GM21723 (cell line): ENCODE results near the gene ANKRD18B.
"Not testable (repeated sequence)": the region's sequence is repeated elsewhere in the genome, so short reads cannot be mapped to it uniquely, and the experiment has no call there.

Source experiments
- ATAC-seq: cut with Tn5 transposase; IDR thresholded peaks from one replicate; pipeline ENCODE4 v1.9.1; 2021; ENCODE audit warnings: mild to moderate bottlenecking, moderate library complexity; ENCODE audit not compliant: unreplicated experiment

Gene ANKRD18B

DNA sequence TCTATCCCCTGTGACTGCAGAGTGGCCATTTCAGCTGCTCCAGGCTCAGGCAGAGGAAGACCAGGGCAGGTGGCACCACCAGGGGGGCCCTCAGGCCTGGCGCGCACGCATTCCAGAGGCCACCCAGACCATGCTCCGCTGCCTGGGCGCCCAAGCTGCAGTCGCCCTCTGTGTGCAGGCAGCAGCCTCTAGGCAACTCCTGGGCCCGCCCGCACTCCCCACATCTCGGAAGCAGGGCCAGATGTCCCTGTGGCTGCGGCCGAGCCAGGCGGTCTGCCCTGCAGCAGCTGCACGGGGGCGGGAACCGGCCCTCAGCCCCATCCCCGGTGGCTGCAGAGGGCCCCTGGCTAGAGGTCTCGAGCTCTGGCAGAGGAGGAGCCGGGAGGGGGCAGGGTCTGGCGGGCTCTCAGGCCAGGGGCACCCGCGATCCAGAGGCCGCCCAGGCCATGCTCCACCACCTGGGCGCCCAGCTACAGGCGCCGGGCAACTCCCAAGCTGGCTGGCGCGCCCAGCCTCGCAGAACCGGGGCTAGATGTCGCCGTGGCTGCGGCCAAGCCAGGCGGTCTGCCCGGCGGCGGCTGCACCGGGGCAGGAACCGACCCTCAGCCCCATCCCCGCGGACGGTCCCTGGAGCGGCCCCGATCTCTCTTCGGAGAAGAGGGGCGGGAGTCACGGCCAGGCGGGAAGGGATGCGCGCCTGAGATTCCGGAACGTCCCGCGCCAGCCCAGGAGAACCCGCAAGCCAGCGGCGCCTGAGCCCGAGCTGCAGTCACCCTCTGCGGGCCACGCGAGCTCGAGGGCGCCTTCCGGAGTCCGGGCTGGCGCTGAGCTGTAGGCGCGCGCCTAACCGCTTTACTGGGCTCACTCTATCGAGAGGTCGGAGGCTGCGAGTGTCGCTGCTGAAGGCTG, at the start of gene ANKRD18B:
Gene ANKRD18B (plus strand): TSS at position 855 of the 909 bp plus-strand sequence. CDS start 239 bp downstream, outside the sequence.
- ATAC-seq = not testable (repeated sequence)

DNA sequence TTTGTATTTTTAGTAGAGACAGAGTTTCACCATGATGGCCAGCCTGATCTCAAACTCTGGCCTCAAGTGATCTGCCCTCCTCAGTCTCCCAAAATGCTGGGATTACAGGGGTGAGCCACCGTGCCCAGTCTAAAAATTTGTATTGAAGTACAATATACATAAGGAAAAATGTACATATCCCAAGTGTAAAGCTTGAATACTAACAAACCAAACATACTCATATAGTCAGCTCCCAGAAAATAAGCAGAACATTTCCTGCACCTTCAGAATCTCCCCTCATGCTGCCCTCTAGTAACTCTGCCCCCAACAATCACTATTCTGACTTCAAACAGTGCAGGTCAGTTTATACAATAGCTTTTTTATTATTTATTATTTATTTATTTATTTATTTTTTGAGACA, 48.7 kb upstream of the ANKRD18B start:
- no peak for ATAC-seq

DNA sequence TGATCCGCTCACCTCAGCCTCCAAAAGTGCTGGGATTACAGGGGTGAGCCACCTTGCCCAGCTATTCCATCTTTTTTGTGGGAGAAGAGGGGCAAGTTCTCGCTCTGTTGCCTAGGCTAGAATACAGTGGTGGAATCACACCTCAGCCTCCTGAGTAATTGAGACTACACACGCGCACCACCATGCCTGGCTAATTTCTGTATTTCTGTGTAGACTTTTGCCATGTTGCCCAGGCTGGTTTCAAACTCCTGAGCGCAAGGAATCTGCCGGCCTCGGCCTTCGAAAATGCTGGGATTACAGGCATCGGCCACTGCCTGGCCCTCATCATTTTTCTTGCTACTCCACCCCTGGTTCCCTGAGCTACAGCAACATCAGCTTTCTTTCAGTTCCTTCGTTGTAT, 47.5 kb upstream of the ANKRD18B start:
- no peak for ATAC-seq

DNA sequence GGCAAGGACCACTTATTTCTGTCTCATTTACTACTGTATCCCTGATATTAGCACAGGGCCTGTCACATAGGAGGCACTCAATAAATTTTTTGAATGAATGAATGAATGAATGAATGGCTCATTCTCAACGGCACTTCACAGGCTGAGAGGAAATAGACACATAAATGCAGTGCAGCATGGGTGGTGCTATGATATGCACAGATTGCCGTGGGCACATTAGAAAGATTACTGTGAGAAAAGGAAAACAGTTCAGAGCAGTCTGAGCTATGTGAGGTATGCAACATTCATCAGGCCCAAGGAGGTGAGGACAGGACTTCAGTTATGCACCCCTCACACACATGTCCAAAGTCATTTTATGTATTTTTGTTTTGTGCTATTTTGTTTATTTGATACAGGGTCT, 43.9 kb upstream of the ANKRD18B start:
- ATAC-seq = no peak

DNA sequence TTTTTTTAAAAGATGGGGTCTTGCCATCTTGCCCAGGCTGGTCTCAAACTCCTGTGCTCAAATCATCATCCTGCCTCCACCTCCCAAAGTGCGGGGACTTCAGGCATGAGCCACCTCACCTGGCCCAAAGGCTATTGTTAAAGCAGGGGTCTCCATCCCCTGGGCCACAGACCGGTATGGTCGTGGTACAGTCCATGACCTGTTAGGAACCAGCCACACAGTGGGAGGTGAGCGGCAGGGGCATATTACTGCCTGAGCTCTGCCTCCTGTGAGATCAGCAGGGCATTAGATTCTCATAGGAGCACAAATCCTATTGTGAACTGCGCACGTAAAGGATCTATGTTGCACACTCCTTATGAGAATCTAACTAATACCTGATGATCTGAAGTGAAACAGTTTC, 43.1 kb upstream of the ANKRD18B start:
- no peak for ATAC-seq

DNA sequence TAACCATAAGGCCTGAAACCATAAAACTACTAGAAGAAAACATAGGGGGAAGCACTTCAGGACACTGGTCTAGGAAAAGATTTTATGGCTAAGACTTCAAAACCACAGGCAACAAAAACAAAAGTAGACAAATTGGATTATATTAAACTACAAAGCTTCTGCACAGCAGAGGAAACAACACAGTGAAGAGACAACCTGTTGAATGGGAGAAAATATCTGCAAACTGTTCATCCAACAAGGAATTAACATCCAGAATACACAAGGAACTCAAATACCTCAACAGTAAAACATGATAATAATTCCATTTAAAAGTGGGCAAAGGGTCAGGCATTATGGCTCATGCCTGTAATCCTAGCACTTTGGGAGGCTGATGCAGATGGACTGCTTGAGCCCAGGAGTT, 38.7 kb upstream of the ANKRD18B start:
- not testable (repeated sequence) for ATAC-seq

DNA sequence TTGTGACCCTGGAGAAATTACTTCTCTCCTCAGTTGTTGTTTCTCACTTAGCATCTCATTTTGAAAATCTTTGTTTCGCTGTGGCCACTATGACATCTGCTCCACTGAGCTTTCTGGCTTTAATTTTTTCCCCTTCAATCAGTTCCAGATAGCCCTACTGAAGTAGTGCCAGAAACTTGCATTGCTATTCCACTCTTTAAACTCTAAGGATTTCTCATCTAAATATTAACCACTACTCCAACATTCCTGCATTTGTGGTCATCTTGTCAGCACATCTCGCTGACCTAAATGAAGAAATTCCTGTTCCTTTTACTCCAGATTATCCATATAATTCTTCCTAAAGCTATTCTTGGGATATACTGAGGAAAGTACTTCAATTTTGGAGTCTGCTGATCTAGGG, 35.0 kb upstream of the ANKRD18B start:
- ATAC-seq = no peak

DNA sequence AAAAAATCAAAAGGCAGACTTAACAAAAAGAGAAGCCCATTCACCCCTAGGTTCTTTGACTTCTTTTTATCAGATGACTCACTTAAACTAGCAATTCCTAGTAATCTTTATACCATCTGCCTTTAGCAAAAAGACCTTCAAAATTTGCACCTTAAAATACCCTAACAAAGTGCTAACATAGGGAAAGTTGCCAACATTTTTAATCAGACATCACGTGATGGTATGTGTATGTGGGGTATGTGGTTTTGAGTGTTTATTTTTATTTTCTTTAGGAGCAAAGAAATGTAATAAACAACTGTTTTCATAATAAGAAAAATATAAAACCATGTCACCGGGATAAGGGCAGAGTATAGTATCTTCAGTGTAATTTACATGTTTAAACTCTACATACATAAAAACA, 30.2 kb upstream of the ANKRD18B start:
- ATAC-seq = not testable (repeated sequence)

DNA sequence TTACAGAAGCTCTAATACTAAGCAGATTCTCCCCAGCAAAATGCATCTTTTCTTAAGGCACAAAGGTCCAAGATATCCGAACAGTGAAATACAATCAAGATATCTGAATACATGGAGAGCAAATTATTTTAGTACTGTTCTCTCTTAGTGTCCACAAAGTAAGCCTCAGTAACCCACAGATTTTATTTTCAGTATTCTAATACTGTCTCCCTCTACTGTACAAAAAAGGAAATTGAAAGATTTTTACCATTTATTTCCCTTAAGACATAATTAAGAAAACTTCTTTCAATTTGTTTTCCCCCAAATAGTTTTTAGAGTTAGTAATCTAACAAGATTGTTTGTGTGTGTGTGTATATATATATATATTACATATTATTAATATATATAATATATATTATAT, 25.7 kb upstream of the ANKRD18B start:
- no peak for ATAC-seq

DNA sequence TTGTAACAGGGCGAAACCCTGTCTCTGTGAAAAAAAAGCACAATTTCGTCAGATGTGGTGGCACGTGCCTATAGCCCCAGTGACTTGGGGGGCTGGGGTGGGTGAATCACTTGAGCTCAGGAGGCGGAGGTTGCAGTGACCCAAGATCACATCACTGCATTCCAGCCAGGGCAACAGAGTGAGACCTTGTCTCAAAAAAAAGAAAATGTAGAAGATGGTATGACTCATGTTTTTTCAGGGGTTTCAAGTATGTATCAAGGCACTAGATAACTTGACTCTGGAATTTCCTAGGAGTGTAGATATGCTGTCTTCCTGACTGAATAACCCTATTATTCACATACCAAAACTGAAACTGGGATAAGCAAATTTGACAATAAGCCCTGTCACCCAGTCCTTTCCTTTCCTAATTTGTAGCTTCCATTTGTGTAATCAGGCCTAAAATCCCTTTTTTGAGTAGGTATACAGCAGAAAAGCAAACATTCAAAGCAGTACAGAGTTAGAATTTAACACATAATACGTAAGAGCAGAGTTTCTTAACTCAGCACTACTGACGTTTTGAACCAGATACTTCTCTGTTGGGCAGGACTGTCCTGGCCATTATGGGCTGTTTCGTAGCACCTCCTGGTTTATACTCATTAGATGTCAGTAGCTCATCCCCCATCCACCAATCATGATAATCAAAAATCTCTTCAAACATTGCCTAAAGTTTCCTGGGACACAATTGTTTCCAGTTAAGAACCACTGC, 17.3 kb upstream of the ANKRD18B start:
- ATAC-seq = no peak

DNA sequence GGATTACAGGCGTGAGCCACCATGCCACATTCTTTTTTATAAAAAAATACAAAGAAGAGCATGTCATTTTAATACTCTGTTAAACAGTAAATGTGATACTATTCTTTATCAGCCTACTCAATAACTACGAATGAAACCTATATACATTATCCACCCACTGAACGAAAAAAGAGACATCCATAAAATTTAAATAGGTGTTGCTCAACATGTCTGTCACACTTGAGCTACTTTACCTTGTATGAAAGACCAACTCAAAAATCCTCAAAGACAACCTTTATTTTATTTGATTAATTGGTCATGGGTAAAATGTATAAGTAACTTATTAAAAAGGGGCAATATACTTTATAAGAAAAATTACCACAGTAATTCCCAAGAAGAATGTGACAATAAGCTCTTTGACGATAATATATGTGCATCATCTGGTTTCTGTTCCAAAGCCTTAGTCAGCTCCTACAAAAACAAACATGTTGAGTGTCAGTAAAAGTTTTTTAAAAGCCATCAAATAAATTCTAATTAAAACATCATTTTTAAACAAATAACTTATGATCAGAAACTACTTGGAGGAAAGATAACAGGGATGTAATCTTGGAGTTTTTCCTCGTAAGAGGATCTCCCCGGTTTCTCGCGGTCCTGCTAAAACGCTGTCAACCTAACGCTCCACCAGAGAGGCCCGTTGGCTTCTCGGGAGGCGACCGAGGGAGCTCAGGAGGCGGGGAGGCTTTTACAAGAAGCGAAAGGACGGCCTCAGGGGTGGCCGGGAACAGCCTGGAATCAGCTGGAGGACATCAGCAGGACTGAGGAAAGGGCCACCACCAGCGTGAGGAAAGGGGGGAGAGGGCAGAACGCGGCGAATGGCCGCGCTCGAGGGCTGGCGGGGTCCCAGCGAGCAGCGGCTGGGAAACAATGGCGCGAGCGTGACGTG, 13.5 kb upstream of the ANKRD18B start:
- ATAC-seq = peak; percentile 65

DNA sequence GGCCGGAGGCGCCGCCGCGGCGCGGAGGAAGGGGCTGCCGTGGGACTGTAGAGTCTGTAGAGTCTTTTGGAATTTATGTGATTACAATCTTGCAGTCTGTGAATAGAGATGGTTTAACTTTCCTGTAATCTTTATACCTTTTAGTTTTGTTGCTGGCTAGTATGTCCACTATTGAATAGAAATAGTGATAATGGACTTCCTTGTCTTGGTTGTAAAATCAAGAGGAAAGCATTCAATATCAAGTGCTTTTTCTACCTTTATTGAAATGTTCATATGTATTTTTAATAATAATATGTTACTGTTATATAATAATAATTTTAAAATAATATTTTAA, 12.9 kb upstream of the ANKRD18B start:
- ATAC-seq = not testable (repeated sequence)

DNA sequence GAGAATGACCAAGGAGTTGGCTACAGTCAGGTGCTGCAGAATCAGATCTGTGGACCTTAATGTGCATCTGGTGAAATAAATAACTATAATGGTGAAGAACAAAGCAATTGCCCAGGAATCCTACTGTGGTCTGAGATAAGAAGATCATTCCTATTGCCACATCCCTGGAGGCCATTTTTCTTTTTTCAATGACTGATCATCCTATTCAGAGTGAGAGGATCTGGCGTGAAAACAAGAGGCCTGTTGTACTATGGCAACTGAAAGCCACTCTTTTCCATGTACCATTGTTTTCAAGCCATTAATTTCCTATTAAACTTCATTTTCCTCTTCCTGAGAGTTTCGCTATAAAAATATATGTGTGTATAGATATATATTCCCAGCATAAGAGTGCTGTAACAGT, 11.5 kb upstream of the ANKRD18B start:
- not testable (repeated sequence) for ATAC-seq

DNA sequence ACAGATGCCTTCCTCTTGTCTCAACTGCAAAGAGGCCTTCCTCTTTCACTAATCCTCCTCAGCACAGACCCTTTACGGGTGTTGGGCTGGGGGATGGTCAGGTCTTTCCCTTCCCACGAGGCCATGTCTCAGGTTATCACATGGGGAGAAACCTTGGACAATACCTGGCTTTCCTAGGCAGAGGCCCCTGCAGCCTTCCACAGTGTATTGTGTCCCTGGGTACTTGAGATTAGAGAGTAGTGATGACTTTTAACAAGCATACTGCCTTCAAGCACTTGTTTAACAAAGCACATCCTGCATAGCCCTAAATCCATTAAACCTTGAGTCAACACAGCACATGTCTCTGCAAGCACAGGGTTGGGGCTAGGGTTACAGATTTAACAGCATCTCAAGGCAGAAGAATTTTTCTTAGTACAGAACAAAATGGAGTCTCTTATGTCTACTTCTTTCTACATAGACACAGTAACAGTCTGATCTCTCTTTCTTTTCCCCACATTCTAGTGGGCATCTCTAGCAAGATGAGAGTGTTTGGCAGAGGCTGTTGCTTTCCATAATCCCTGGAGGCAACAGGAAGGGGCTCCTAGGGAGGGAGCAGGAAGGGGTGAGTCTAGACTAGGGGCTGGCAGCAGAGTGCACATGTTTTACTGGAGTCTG, 8.6 kb upstream of the ANKRD18B start:
- not testable (repeated sequence) for ATAC-seq

DNA sequence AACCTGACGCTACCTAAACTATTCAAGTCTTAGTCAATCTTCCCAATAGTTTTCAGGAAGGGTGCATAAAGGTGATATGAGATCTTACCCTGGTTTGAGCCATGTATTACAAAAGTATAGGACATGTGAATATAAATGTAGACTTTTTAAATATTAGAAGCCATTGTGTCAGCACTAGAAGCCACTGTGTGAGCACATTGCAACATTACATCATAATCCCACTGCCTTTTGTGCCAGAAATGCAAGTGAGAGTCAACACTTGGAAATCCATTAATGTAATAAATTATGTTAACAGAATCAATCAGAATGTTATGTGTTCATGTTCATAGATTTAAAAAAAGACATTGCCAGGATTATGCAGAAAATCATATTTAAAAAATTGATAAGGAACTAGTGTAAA, 7.7 kb upstream of the ANKRD18B start:
- ATAC-seq = not testable (repeated sequence)

DNA sequence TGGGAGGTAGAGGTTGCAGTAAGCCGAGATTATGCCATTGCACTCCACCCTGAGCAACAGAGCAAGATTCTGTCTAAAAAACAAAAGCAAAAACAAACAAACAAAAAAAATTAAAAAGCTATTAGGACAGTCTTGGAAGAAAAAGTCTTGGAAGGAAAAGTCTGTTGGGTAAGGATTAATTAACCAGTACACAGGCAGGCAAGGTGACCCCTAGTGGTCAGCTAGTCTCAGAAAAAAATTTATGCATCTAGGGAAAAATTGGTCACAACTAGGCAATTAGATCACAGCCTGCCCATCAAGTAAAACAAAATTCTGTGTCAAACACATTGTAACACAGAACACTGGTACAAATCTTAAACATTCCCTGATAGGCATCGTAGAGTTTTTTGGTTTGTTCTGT, 6.7 kb upstream of the ANKRD18B start:
- no peak for ATAC-seq

DNA sequence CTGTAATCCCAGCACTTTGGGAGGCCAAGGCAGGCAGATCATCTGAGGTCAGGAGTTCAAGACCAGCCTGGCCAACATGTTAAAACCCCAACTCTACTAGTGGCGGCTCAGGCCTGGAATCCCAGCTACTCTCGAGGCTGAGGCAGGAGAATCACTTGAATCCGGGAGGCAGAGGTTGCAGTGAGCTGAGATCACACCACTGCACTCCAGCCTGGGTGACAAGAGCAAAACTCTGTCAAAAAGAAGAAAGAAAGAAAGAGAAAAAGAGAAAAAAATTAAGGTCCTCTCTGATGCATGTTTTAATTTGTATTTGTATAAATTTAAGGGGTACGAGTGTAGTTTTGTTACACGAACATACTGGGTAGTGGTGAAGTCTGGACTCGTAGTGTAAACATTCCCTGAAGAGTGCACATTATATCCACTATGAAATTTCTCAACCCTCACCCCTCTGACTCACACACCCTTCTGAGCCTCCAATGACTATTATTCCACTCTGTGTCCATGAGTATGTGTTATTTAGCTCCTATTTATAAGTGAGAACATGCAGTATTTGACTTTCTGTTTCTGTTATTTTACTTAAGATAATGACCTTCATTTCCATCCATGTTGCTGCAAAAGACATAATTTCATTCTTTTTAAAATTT, 6.0 kb upstream of the ANKRD18B start:
- ATAC-seq = not testable (repeated sequence)

DNA sequence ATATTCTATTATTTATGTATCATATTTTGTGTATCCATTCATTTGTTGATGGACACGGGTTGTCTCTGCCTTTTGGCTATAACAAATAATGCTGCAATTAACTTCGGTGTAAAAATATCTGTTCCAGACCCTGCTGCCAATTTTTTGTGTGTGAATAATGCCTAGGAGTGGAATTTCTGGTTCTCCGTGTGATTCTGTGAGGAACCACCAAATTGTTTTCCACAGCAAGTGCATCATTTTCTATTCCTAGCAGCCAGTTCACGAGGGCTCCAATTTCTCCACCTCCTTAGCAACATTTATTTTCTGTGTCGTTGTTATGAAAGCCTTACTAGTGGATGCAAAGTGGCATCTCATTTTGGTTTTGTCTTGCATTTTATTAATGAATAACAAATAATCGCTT, 2.2 kb upstream of the ANKRD18B start:
- ATAC-seq = not testable (repeated sequence)

DNA sequence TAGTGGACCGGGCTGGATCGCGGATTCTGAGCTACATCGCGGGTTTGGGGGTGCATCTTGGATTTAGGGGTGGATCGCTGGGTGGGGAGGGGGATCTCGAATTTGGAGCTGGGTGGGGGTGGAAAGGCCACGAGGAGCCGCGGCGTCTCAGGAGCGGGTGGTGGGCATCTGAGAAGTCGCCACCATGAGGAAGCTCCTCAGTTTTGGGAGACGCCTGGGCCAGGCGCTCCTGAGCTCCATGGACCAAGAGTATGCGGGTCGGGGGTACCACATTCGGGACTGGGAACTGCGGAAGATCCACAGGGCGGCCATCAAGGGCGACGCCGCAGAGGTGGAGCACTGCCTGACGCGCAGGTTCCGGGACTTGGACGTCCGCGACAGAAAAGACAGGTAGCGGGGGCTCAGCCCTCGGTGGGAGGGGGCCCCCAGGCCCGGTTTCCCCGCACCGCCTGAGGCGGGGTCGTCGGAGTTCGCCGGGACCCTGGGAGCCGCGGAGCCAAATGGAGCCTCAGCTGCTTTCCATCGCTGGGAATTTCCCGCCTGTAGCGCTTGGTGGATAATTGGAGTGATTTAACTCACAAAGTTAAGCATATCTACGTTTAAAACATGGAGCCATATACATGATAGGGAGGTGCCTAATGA, 376 bp downstream of the ANKRD18B start:
- ATAC-seq = no peak

DNA sequence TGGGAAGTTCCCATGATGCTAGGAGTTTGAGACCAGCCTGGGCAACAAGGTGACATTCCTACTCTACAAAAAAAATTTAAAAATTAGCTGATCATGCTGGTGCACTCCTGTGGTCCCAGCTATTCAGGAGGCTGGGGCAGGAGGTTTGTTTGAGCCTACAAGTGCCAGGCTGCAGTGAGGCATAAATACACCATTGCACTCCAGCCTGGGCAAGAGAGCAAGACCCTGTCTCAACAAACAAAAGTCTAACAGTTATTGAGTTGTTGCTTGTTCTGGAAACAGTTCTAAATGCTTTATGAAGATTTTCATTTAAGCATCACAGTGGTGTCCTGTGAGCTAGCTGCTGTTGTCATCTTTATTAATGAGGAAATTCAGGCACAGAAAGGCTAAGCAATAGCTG, 4.0 kb downstream of the ANKRD18B start:
- not testable (repeated sequence) for ATAC-seq
